ENCODE measurements around the gene C18orf32. TPM values are rescaled to one million over a fixed set of nuclear protein-coding genes. Genes with fewer than 3 reads are reported as not detected.

The C18orf32 gene
- total RNA-seq, 1 experiment from 2014 or later = 24.4 TPM

DNA sequence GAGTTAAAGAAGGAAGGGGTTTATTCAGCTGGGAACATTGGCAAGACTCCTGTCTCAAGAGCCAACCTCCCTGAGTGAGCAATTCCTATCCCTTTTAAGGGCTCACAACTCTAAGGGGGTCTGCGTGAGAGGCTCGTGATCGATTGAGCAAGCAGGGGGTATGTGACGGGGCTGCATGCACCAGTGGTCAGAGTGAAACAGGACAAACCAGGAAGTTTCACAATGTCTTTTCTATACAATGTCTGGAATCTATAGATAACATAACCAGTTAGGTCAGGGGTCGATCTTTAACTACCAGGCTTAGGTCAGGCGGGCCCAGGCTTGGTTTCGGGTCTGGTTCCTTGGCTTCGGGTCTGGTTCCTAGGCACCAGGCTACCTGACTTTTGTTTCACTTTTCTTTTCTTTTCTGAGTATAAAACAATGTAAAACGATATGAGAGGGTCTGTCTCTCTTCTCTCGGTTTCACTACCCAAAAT, 44.7 kb upstream of the C18orf32 start:
- no peak overlapping the region for H2AK5ac ChIP-seq (ENCODE audit: insufficient read length, low read length)
- H3T11ph ChIP-seq (ENCODE audit: low read length) = no peak overlapping the region
- no peak overlapping the region for H2BK5ac ChIP-seq (ENCODE audit: insufficient read length, low read length)
- H4K91ac ChIP-seq (ENCODE audit: insufficient read length, low read depth, low read length) = no peak overlapping the region
- H4K20me1 ChIP-seq (ENCODE audit: control insufficient read depth, insufficient read depth, insufficient read length) = no peaks in the 10 kb centered on the region
- no peak overlapping the region for H3K27ac ChIP-seq (ENCODE audit: insufficient read length, low read depth, low read length)
- no peak overlapping the region for H2BK20ac ChIP-seq (ENCODE audit: low read depth, low read length, poor library complexity, severe bottlenecking)
- H4K5ac ChIP-seq (ENCODE audit: insufficient read length, low read depth, low read length) = no peak overlapping the region
- H2BK15ac ChIP-seq (ENCODE audit: low read depth, low read length) = no peak overlapping the region
- DNase-seq = no peak
- H3K14ac ChIP-seq (ENCODE audit: insufficient read depth, low read length) = no peak overlapping the region
- no peak overlapping the region for H2BK120ac ChIP-seq (ENCODE audit: low read depth, low read length, poor library complexity, severe bottlenecking)
- no peaks in the 10 kb centered on the region for H3K79me1 ChIP-seq (ENCODE audit: insufficient read depth, low read depth, low read length, poor library complexity, severe bottlenecking)
- H3K27ac Mint-ChIP-seq = no peak overlapping the region
- no peak overlapping the region for H3K56ac ChIP-seq (ENCODE audit: insufficient read length, low read depth, low read length)
- no peak overlapping the region for H3K18ac ChIP-seq (ENCODE audit: insufficient read length, low read depth, low read length)
- no peaks in the 10 kb centered on the region for H3K23me2 ChIP-seq (ENCODE audit: insufficient read length, low read depth, low read length, poor library complexity, severe bottlenecking)
- no peaks in the 10 kb centered on the region for H3K9me3 ChIP-seq (ENCODE audit: control insufficient read depth, low read depth, low read length)
- no peak overlapping the region for H3K4me2 ChIP-seq (ENCODE audit: insufficient read depth, insufficient read length, low read length)
- no peak overlapping the region for H3K9ac ChIP-seq (ENCODE audit: extremely low read depth, insufficient read length, low read length)
- H3K4me1 ChIP-seq (ENCODE audit: insufficient read depth, low read length) = peaks cover 3% of the 10 kb centered on the region; the same call in 1 of the 2 replicates
- H3K4me1 Mint-ChIP-seq = peaks cover 25 to 35% of the 10 kb centered on the region in 2 experiments
- no peaks in the 10 kb centered on the region for H3K27me3 ChIP-seq (ENCODE audit: insufficient read depth, low read length)
- H3K36me3 Mint-ChIP-seq (ENCODE audit: insufficient read depth in 1 of 3, low read depth in 3 of 3) = peaks cover 9 to 17% (median 11%) of the 10 kb centered on the region in 3 experiments; a peak in 6 of 7 replicates
- 0 out of 2 replicates have a peak, but pooled peaks cover 2% of the 10 kb centered on the region for H3K27me3 Mint-ChIP-seq (ENCODE audit: low read depth)
- TF ChIP-seq, protein P1, sequence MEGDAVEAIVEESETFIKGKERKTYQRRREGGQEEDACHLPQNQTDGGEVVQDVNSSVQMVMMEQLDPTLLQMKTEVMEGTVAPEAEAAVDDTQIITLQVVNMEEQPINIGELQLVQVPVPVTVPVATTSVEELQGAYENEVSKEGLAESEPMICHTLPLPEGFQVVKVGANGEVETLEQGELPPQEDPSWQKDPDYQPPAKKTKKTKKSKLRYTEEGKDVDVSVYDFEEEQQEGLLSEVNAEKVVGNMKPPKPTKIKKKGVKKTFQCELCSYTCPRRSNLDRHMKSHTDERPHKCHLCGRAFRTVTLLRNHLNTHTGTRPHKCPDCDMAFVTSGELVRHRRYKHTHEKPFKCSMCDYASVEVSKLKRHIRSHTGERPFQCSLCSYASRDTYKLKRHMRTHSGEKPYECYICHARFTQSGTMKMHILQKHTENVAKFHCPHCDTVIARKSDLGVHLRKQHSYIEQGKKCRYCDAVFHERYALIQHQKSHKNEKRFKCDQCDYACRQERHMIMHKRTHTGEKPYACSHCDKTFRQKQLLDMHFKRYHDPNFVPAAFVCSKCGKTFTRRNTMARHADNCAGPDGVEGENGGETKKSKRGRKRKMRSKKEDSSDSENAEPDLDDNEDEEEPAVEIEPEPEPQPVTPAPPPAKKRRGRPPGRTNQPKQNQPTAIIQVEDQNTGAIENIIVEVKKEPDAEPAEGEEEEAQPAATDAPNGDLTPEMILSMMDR (conservative IDR thresholded peaks at IDR 0.05) = no peak
- no peak overlapping the region for H2BK12ac ChIP-seq (ENCODE audit: insufficient read length, low read depth, low read length)
- no peaks in the 10 kb centered on the region for H3K79me2 ChIP-seq (ENCODE audit: insufficient read depth, low read length)
- peaks cover 16 to 24% of the 10 kb centered on the region in 2 experiments for H3K9me3 Mint-ChIP-seq
- WGBS (ENCODE audit: extremely low coverage, insufficient read length, low lambda C conversion rate) = no CpG with 5 or more reads among the region's 10 CpGs
- H3K4me3 Mint-ChIP-seq = no peak overlapping the region
- H4K8ac ChIP-seq (replicated peaks; ENCODE audit: insufficient read length, low read depth, low read length) = no peak overlapping the region
- H3K23ac ChIP-seq (ENCODE audit: insufficient read length, low read depth, low read length) = no peak overlapping the region
- H3K4ac ChIP-seq (ENCODE audit: low read depth, low read length) = no peak overlapping the region
- no peak overlapping the region for H2AFZ ChIP-seq (ENCODE audit: low read length)

Data from H9 (cell line).